Cortex of kidney (tissue), 1 donor: Measurements from ENCODE around the gene GOLGA6L10.
"Not testable (repeated sequence)": the region's sequence is repeated elsewhere in the genome, so short reads cannot be mapped to it uniquely, and the experiment has no call there.

Experiments used
- DNase-seq: peaks from one replicate; lab custom pipeline; 2025; lab: John Stamatoyannopoulos, UW

The GOLGA6L10 gene

GRCh38 chr15:82342632-82343374 lies 6.5 kb downstream of the GOLGA6L10 start:
- DNase-seq = not testable (repeated sequence)

- not testable (repeated sequence) for DNase-seq
These were observed 10.7 kb downstream of the GOLGA6L10 start for GRCh38 chr15:82338573-82338972.

DNA sequence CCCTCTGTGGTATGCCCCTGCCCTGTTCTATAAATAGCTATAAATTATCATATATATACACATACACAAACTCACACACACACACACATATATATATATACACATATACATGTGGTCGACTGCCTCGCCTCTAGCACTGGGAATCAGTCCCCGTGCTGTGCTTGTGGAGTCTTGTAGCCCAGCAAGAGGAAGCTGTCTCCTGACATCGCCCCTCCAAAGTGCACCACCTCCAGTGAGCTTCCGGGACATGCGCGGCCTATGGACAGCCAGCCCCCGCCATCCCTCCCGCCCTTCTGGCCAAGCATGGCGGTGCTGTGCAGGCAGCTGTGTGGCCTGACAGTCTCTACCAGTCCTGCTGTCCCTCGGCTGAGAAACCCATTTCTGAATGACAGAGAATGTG lies 11.2 kb downstream of the GOLGA6L10 start:
- not testable (repeated sequence) for DNase-seq

DNA sequence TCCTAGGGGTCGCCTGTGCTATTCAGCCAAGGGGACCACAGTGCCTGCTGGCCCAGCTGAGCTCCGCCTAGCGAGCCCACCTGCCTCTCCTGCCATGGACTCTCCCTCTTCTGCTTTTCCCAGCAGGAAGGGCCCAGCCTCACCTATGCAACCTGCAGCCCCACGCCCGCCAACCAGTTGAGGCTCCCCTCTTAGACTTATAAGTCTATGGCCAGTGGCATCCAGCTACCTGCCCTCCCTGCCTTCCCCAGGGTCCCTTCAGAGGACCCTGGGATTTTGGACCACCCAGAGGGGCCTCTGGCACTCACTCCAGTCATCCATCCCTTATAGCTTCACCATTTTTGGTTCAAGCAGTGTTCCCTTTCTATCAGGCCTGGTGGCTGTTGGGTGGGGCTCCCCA lies 12.2 kb downstream of the GOLGA6L10 start:
- DNase-seq = not testable (repeated sequence)

- not testable (repeated sequence) for DNase-seq
These were observed 13.1 kb downstream of the GOLGA6L10 start for GRCh38 chr15:82336180-82336647.

- DNase-seq = not testable (repeated sequence)
These were observed 14.3 kb downstream of the GOLGA6L10 start for GRCh38 chr15:82335006-82335405.

GRCh38 chr15:82334554-82334932 lies 14.7 kb downstream of the GOLGA6L10 start:
- DNase-seq = not testable (repeated sequence)

DNA sequence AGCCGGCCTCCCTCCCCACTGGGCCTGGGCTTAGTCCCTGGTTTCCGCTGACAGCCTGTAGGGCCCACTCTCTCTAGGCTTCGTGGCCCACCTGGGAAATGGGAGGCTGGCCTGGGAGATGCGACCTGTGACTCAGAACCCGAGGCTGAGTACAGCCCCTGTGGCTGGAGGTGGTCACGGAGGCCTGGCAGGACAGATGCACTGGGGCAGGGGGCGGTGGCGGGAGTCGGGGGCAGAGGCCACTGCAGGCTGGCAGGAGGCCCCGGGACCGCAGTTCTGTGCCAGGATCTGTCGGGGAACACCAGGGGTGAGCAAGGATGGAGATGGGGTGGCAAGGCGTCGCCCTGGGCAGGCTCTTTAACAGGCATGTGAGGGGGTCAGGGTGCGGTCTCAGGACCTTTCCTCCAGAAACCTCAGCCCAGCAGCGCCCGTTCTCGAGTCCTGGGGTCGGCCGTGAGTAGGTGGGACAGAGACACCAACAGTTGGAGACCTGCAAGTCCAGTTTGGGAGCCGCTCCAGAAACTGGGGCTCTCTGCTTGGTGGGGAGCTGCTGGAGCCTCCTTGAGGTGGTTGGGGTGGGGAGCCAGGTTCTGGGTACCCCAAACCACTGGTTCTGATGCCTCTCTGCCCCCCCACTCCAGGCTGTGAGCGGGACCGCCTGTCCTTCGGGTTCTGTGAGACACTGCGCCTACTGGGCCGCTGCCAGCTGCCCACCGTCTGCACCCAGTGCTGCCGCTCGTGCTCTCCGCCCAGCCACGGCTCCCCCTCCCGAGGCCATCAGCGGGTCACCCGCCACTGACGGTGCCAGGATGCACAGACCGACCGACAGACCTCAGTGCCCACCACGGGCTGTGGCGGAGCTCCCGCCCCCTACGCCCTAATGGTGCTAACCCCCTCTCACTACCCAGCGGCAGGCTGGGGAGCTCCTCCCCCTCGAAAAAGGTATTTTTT lies 15.4 kb downstream of the GOLGA6L10 start:
- DNase-seq = not testable (repeated sequence)

DNA sequence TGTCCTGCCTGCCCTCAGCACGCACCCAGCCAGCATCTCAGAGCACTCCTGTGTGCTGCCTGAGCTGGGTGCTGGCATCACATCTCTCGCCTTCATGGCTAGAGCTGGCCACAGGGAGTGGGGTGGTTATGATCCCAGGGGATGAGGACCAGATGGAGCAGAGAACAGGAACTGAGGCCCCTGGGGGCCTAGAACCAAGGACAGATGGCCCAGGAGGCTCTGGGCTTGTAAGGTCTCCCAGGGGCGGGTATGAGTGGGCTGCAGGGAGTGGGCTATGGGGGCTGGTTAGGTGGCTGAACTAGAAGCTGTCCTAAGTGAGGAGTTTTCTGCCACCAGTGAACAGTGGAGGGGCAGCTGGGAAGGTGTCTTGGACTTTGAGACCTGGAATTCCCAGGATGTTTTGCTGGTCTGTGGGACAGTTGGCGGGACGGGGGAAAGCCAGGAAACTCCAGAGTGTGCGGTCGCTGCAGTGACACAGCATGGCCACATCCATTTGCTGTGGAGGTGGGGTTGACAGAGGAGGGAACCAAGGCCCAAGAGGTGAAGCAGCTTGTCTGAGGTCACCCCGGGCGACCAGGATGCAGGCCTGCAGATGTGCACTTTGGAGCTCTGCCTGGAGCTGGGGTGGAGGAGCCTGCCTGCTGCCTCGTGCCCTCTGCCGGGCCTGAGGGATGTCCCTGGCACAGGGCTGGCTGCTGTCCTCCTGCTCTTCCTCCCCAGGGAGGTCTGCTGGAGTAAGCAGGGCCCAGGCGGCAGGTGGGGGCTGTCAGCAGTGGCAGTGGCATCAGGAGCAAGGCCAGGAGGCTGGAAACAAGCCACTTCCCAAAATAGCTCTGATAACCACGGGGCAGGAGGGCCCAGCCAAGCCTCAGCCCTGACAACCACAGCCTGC lies 16.3 kb downstream of the GOLGA6L10 start:
- DNase-seq = not testable (repeated sequence)

- DNase-seq = not testable (repeated sequence)
These were observed 17.5 kb downstream of the GOLGA6L10 start for GRCh38 chr15:82331576-82332304.

DNA sequence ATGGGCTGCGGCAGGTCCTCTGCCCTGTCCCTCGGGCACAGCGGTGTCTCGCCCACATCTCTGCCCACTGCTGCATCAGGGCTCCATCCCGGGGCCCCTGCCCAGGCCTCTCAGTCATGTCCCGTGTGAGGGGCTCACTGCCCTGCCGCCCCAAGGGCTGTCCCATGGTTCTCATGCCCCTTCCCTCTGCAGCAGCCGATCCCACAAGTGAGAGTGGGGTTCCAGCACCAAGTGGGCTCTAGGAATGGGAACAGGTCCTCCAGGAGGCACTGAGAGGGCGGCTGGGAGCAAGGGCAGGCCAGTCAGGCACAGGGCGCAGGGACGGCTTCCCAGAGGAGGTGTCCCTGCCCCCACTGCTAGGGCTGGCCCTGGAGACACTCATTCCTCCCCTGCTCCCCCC lies 18.4 kb downstream of the GOLGA6L10 start:
- not testable (repeated sequence) for DNase-seq

GRCh38 chr15:82329039-82329438 lies 20.2 kb downstream of the GOLGA6L10 start:
- not testable (repeated sequence) for DNase-seq

DNA sequence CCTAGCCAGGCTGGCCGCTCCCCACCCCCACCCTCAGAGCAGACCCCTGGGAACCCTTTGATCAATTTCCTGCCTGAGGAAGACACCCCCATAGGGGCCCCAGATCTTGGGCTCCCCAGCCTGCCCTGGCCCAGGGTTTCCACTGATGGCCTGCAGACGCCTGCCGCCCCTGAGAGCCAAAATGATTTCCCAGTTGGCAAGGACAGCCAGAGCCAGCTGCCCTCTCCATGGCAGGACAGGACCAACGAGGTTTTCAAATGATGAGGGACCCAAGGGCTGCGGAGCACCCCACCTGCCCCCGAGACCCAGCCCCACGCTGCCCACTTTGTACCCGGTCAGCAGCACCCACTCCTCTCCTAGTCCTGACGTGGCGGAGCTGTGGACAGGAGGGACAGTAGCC lies 21.9 kb downstream of the GOLGA6L10 start:
- DNase-seq = not testable (repeated sequence)

DNA sequence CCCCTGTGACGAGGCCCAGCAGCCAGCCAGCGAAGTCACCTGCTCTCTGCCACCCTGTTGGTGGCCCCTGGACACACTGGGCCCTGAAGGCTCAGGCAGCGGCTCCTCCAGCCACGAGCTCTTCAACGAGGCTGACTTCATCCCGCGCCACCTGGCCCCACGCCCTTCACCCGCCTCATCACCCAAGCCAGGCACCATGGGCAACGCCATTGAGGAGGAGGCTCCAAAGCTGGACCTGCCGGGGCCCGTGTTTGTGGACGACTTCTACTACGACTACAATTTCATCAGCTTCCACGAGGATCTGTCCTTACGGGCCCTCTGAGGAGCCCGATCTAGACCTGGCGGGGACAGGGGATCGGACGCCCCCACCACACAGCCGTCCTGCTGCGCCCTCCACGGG lies 22.4 kb downstream of the GOLGA6L10 start:
- DNase-seq = not testable (repeated sequence)

GRCh38 chr15:82325646-82326045 lies 23.6 kb downstream of the GOLGA6L10 start:
- DNase-seq = not testable (repeated sequence)

GRCh38 chr15:82324831-82325230 lies 24.4 kb downstream of the GOLGA6L10 start:
- DNase-seq = not testable (repeated sequence)

- not testable (repeated sequence) for DNase-seq
These were observed 26.8 kb downstream of the GOLGA6L10 start for GRCh38 chr15:82322488-82322887.

- not testable (repeated sequence) for DNase-seq
These were observed 28.4 kb downstream of the GOLGA6L10 start for GRCh38 chr15:82320861-82321260.

- DNase-seq = not testable (repeated sequence)
These were observed 29.6 kb downstream of the GOLGA6L10 start for GRCh38 chr15:82319522-82320278.

GRCh38 chr15:82318281-82318680 lies 31.0 kb downstream of the GOLGA6L10 start:
- DNase-seq = not testable (repeated sequence)
